GM18951 (cell line): Measurements from ENCODE around the gene CCPG1.

ENCODE experiments used
- POLR2A ChIP-seq: IDR thresholded peaks from 4 replicates; pipeline ENCODE4 v1.6.1; 2011; ENCODE audit warnings: mild to moderate bottlenecking; ENCODE audit not compliant: insufficient read length, insufficient read depth; ENCODE audit errors: extremely low read depth
- in situ Hi-C: fragments of 300-500 bp; cut with MboI; formaldehyde crosslinking; loops from one replicate; pipeline ENCODE4 v1.12.0; 2022; ENCODE audit warnings: low sequenced_read_pairs, mixed read lengths, inconsistent platforms; ENCODE audit not compliant: unreplicated experiment

CCPG1 gene

GRCh38 chr15:55322467-55322866 is 85.7 kb downstream of the CCPG1 start:
- TF ChIP-seq POLR2A = no peak
- in situ Hi-C loops = no loop called here

GRCh38 chr15:55320963-55321362 is 87.2 kb downstream of the CCPG1 start:
- TF ChIP-seq POLR2A = no peak

GRCh38 chr15:55320238-55320550 is 88.0 kb downstream of the CCPG1 start:
- in situ Hi-C loops = no loop called here
- no peak for TF ChIP-seq POLR2A

More at GRCh38 chr15:55320963-55321362, 87.2 kb downstream of the CCPG1 start:
- in situ Hi-C loops = no loop called here

GRCh38 chr15:55319537-55320237 is 88.5 kb downstream of the CCPG1 start:
- TF ChIP-seq POLR2A = no peak

GRCh38 chr15:55318588-55319494 is 89.3 kb downstream of the CCPG1 start, which contains the start of the genes PIGB and PIGBOS1:
Gene PIGB, plus strand, starts transcription at chr15:55319222. Its CDS starts 29 bp downstream, at chr15:55319251.
Gene PIGBOS1, minus strand, starts transcription at chr15:55319123. Its CDS starts 1,331 bp downstream, at chr15:55317792.
- in situ Hi-C loops = loop anchor here (10.0 kb wide), 1 partner anchor 116 kb away; no protein-coding TSS in a partner anchor
- TF ChIP-seq POLR2A = peak; percentile 78

More at GRCh38 chr15:55319537-55320237, 88.5 kb downstream of the CCPG1 start:
- in situ Hi-C loops = loop anchor here (10.0 kb wide), 1 partner anchor 115 kb away; no protein-coding TSS in a partner anchor
